H9 (cell line): Measurements from ENCODE around the gene NFS1. TPM values are rescaled to one million over a fixed set of nuclear protein-coding genes. Genes with fewer than 3 reads are reported as not detected.

Experiments used
- DNase-seq: peaks from one replicate; pipeline ENCODE4 v3.0.0-alpha.2; 2017
- H2AFZ ChIP-seq: one replicate; pipeline ENCODE4 v1.6.1; 2013; ENCODE audit warnings: mild to moderate bottlenecking, low read length, control low read depth, moderate library complexity
- H2AK5ac ChIP-seq: 2 replicates; pipeline ENCODE4 v1.6.1; 2013; ENCODE audit warnings: low read length, control low read depth, mixed read lengths; ENCODE audit not compliant: insufficient read length
- H2BK120ac ChIP-seq: one replicate; pipeline ENCODE4 v1.6.1; 2013; ENCODE audit warnings: low read depth, mild to moderate bottlenecking, low read length, control low read depth, inconsistent platforms; ENCODE audit not compliant: poor library complexity, severe bottlenecking
- H2BK12ac ChIP-seq: 2 replicates; pipeline ENCODE4 v1.6.1; 2013; ENCODE audit warnings: low read length, control low read depth, mixed read lengths, low read depth; ENCODE audit not compliant: insufficient read length
- H2BK15ac ChIP-seq: 2 replicates; pipeline ENCODE4 v1.6.1; 2013; ENCODE audit warnings: low read depth, low read length, control low read depth
- H2BK20ac ChIP-seq: one replicate; pipeline ENCODE4 v1.6.1; 2013; ENCODE audit warnings: low read depth, mild to moderate bottlenecking, low read length, control low read depth, inconsistent platforms; ENCODE audit not compliant: poor library complexity, severe bottlenecking
- H2BK5ac ChIP-seq: 2 replicates; pipeline ENCODE4 v1.6.1; 2013; ENCODE audit warnings: low read length, control low read depth, mixed read lengths; ENCODE audit not compliant: insufficient read length
- H3K14ac ChIP-seq: 2 replicates; pipeline ENCODE4 v1.6.1; 2013; ENCODE audit warnings: low read length, control low read depth; ENCODE audit not compliant: insufficient read depth
- H3K18ac ChIP-seq: 2 replicates; pipeline ENCODE4 v1.6.1; 2013; ENCODE audit warnings: low read depth, mild to moderate bottlenecking, mixed read lengths, low read length, control low read depth; ENCODE audit not compliant: insufficient read length
- H3K23ac ChIP-seq: 2 replicates; pipeline ENCODE4 v1.6.1; 2013; ENCODE audit warnings: low read length, control low read depth, mixed read lengths, low read depth; ENCODE audit not compliant: insufficient read length
- H3K23me2 ChIP-seq: 2 replicates; pipeline ENCODE4 v1.6.1; 2013; ENCODE audit warnings: low read depth, mild to moderate bottlenecking, mixed read lengths, low read length, control low read depth; ENCODE audit not compliant: insufficient read length, poor library complexity, severe bottlenecking
- H3K27ac ChIP-seq: 2 replicates; pipeline ENCODE4 v1.5.1; 2013; ENCODE audit warnings: low read length, control low read depth, mixed read lengths, low read depth; ENCODE audit not compliant: insufficient read length
- H3K27me3 ChIP-seq: 2 replicates; pipeline ENCODE4 v1.6.1; 2013; ENCODE audit warnings: low read length, control low read depth, inconsistent platforms; ENCODE audit not compliant: insufficient read depth
- H3K4ac ChIP-seq: 2 replicates; pipeline ENCODE4 v1.6.1; 2013; ENCODE audit warnings: low read depth, mild to moderate bottlenecking, control low read depth, inconsistent platforms, low read length, moderate library complexity
- H3K4me1 ChIP-seq: 2 replicates; pipeline ENCODE4 v1.6.1; 2013; ENCODE audit warnings: low read length, control low read depth, inconsistent platforms; ENCODE audit not compliant: insufficient read depth
- H3K4me2 ChIP-seq: 2 replicates; pipeline ENCODE4 v1.6.1; 2013; ENCODE audit warnings: low read length, control low read depth, mixed read lengths; ENCODE audit not compliant: insufficient read length, insufficient read depth
- H3K56ac ChIP-seq: 2 replicates; pipeline ENCODE4 v1.6.1; 2013; ENCODE audit warnings: low read depth, mild to moderate bottlenecking, mixed read lengths, low read length, control low read depth; ENCODE audit not compliant: insufficient read length
- H3K79me1 ChIP-seq: 2 replicates; pipeline ENCODE4 v1.6.1; 2013; ENCODE audit warnings: low read depth, mild to moderate bottlenecking, moderate library complexity, low read length, control low read depth, inconsistent platforms; ENCODE audit not compliant: insufficient read depth, poor library complexity, severe bottlenecking
- H3K79me2 ChIP-seq: 2 replicates; pipeline ENCODE4 v1.6.1; 2013; ENCODE audit warnings: low read length, control low read depth, inconsistent platforms; ENCODE audit not compliant: insufficient read depth
- H3K9ac ChIP-seq: 2 replicates; pipeline ENCODE4 v1.6.1; 2013; ENCODE audit warnings: low read length, control low read depth, mixed read lengths; ENCODE audit not compliant: insufficient read length; ENCODE audit errors: extremely low read depth
- H3K9me3 ChIP-seq: one replicate; pipeline ENCODE4 v1.6.1; 2013; ENCODE audit warnings: low read depth, low read length, inconsistent platforms; ENCODE audit not compliant: control insufficient read depth
- H3T11ph ChIP-seq: one replicate; pipeline ENCODE4 v1.6.1; 2013; ENCODE audit warnings: mild to moderate bottlenecking, low read length, control low read depth, inconsistent platforms
- H4K20me1 ChIP-seq: one replicate; pipeline ENCODE4 v1.6.1; 2013; ENCODE audit not compliant: control insufficient read depth, insufficient read length, insufficient read depth
- H4K5ac ChIP-seq: 2 replicates; pipeline ENCODE4 v1.6.1; 2013; ENCODE audit warnings: low read depth, mild to moderate bottlenecking, mixed read lengths, low read length, control low read depth; ENCODE audit not compliant: insufficient read length
- H4K8ac ChIP-seq: replicated peaks from 2 replicates; pipeline ENCODE4 v1.6.1; 2013; ENCODE audit warnings: low read length, control low read depth, mixed read lengths, low read depth; ENCODE audit not compliant: insufficient read length
- H4K91ac ChIP-seq: 2 replicates; pipeline ENCODE4 v1.6.1; 2013; ENCODE audit warnings: low read depth, mild to moderate bottlenecking, moderate library complexity, mixed read lengths, low read length, control low read depth; ENCODE audit not compliant: insufficient read length
- H3K27ac Mint-ChIP-seq, 3 experiments: 2 replicates in 2 of 3; 3 replicates in 1 of 3; pipeline ENCODE4 v1.8.0; 2020 to 2021; ENCODE audit warnings: mixed read lengths in 3 of 3, mild to moderate bottlenecking in 1 of 3, moderate library complexity in 1 of 3
- H3K27me3 Mint-ChIP-seq: 2 replicates; pipeline ENCODE4 v1.8.0; 2021; ENCODE audit warnings: low read depth, mild to moderate bottlenecking, moderate library complexity, mixed read lengths
- H3K36me3 Mint-ChIP-seq, 3 experiments: 2 replicates in 2 of 3; 3 replicates in 1 of 3; pipeline ENCODE4 v1.8.0; 2020 to 2021; ENCODE audit warnings: low read depth in 3 of 3, mixed read lengths in 3 of 3; ENCODE audit not compliant: insufficient read depth in 1 of 3
- H3K4me1 Mint-ChIP-seq, 2 experiments: 2 replicates each; pipeline ENCODE4 v1.8.0; 2020; ENCODE audit warnings: mixed read lengths in 2 of 2
- H3K4me3 Mint-ChIP-seq, 2 experiments: 2 replicates in 1 of 2; 3 replicates in 1 of 2; pipeline ENCODE4 v1.8.0; 2020 to 2021; ENCODE audit warnings: mild to moderate bottlenecking in 2 of 2, mixed read lengths in 2 of 2, moderate library complexity in 1 of 2
- H3K9me3 Mint-ChIP-seq, 2 experiments: 2 replicates in 1 of 2; 3 replicates in 1 of 2; pipeline ENCODE4 v1.8.0; 2020; ENCODE audit warnings: mild to moderate bottlenecking in 2 of 2, mixed read lengths in 2 of 2, moderate library complexity in 1 of 2
- total RNA-seq: library from RNA; stranded (reverse); gene quantifications from 2 replicates; pipeline ENCODE4 v1.2.1, GENCODE V29; 2021
- TF ChIP-seq, protein P1 (sequence below): fragments of 200-600 bp; sonication (generic); conservative IDR thresholded peaks from 3 replicates; pipeline ENCODE4 v1.8.0; 2021; ENCODE audit warnings: antibody characterized with exemption, mild to moderate bottlenecking

Gene NFS1
- total RNA-seq, 1 experiment from 2014 or later = 26.6 TPM

- no peaks in the 10 kb centered on the region for H4K20me1 ChIP-seq
- H3K9me3 ChIP-seq = no peaks in the 10 kb centered on the region
- no peak overlapping the region for H4K5ac ChIP-seq
- H3K36me3 Mint-ChIP-seq = peaks cover 49 to 90% (median 89%) of the 10 kb centered on the region in 3 experiments
- no peak overlapping the region for H3K56ac ChIP-seq
- no peak overlapping the region for H2BK120ac ChIP-seq
- no peak overlapping the region for H2AFZ ChIP-seq
- no peak overlapping the region for H2AK5ac ChIP-seq
- peaks cover under 1% of the 10 kb centered on the region for H3K79me1 ChIP-seq
- H3K27ac ChIP-seq = no peak overlapping the region
- no peak for DNase-seq
- no peaks in the 10 kb centered on the region for H3K79me2 ChIP-seq
- no peak overlapping the region for H3K18ac ChIP-seq
- H4K8ac ChIP-seq = no peak overlapping the region
- H3K14ac ChIP-seq = no peak overlapping the region
- no peak overlapping the region for H3K4me2 ChIP-seq
- H2BK5ac ChIP-seq = no peak overlapping the region
- no peaks in the 10 kb centered on the region for H3K27me3 Mint-ChIP-seq
- H3K4ac ChIP-seq = no peak overlapping the region
- peaks cover 3 to 7% of the 10 kb centered on the region in 2 experiments for H3K4me1 Mint-ChIP-seq
- no peaks in the 10 kb centered on the region for H3K23me2 ChIP-seq
- H2BK12ac ChIP-seq = no peak overlapping the region
- no peak overlapping the region for H3K27ac Mint-ChIP-seq
- no peak overlapping the region for H3K23ac ChIP-seq
- H3K4me3 Mint-ChIP-seq = no peak overlapping the region
- no peak overlapping the region for H4K91ac ChIP-seq
- TF ChIP-seq, protein P1, sequence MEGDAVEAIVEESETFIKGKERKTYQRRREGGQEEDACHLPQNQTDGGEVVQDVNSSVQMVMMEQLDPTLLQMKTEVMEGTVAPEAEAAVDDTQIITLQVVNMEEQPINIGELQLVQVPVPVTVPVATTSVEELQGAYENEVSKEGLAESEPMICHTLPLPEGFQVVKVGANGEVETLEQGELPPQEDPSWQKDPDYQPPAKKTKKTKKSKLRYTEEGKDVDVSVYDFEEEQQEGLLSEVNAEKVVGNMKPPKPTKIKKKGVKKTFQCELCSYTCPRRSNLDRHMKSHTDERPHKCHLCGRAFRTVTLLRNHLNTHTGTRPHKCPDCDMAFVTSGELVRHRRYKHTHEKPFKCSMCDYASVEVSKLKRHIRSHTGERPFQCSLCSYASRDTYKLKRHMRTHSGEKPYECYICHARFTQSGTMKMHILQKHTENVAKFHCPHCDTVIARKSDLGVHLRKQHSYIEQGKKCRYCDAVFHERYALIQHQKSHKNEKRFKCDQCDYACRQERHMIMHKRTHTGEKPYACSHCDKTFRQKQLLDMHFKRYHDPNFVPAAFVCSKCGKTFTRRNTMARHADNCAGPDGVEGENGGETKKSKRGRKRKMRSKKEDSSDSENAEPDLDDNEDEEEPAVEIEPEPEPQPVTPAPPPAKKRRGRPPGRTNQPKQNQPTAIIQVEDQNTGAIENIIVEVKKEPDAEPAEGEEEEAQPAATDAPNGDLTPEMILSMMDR = no peak
- H3T11ph ChIP-seq = no peak overlapping the region
- H3K4me1 ChIP-seq = no peaks in the 10 kb centered on the region
- H3K9ac ChIP-seq = no peak overlapping the region
- H2BK20ac ChIP-seq = no peak overlapping the region
- H3K27me3 ChIP-seq = no peaks in the 10 kb centered on the region
- H2BK15ac ChIP-seq = no peak overlapping the region
- H3K9me3 Mint-ChIP-seq = no peaks in the 10 kb centered on the region
These were observed 10.9 kb upstream of the NFS1 start for GRCh38 chr20:35710039-35710438.
